Trophoblast cell (in vitro differentiated cells and primary cell): ENCODE data around the gene NTF4.
A peak's percentile ranks its signal among the peaks of the same experiment; 100 is the strongest.
"Not testable (repeated sequence)": the region's sequence is repeated elsewhere in the genome, so short reads cannot be mapped to it uniquely, and the experiment has no call there.

Experiments
- DNase-seq, 2 donors: peaks; one replicate each; pipeline ENCODE4 v3.0.0-alpha.2; 2016
- H2AFZ ChIP-seq: 2 replicates; pipeline ENCODE4 v1.6.1; 2013; ENCODE audit warnings: low read length, moderate library complexity, mild to moderate bottlenecking; ENCODE audit not compliant: insufficient read depth, poor library complexity
- H2AK5ac ChIP-seq: 2 replicates; pipeline ENCODE4 v1.6.1; 2013; ENCODE audit warnings: mild to moderate bottlenecking, low read length
- H2BK120ac ChIP-seq: 2 replicates; pipeline ENCODE4 v1.6.1; 2013; ENCODE audit warnings: low read length, mild to moderate bottlenecking, moderate library complexity; ENCODE audit not compliant: insufficient read depth, poor library complexity
- H2BK12ac ChIP-seq: 2 replicates; pipeline ENCODE4 v1.6.1; 2013; ENCODE audit warnings: mild to moderate bottlenecking, low read length, moderate library complexity
- H2BK5ac ChIP-seq: 2 replicates; pipeline ENCODE4 v1.6.1; 2013; ENCODE audit warnings: low read length, low read depth, moderate library complexity, mild to moderate bottlenecking; ENCODE audit not compliant: poor library complexity
- H3K14ac ChIP-seq: 2 replicates; pipeline ENCODE4 v1.6.1; 2013; ENCODE audit warnings: mild to moderate bottlenecking, low read length
- H3K18ac ChIP-seq: 2 replicates; pipeline ENCODE4 v1.6.1; 2013; ENCODE audit warnings: mild to moderate bottlenecking, low read length
- H3K23ac ChIP-seq: 2 replicates; pipeline ENCODE4 v1.6.1; 2013; ENCODE audit warnings: low read length
- H3K27ac ChIP-seq: 2 replicates; pipeline ENCODE4 v1.5.1; 2013; ENCODE audit warnings: low read depth, mild to moderate bottlenecking, inconsistent platforms, low read length, moderate library complexity
- H3K27me3 ChIP-seq: 2 replicates; pipeline ENCODE4 v1.6.1; 2013; ENCODE audit warnings: inconsistent platforms, mild to moderate bottlenecking, low read length, moderate library complexity; ENCODE audit not compliant: insufficient read depth
- H3K36me3 ChIP-seq, 2 experiments: 1 replicate in 1 of 2; 2 replicates in 1 of 2; pipeline ENCODE4 v1.6.1; 2013; ENCODE audit warnings: low read length in 2 of 2, mild to moderate bottlenecking in 2 of 2, moderate library complexity in 1 of 2; ENCODE audit not compliant: insufficient read depth in 2 of 2, control insufficient read depth in 1 of 2
- H3K4ac ChIP-seq: 2 replicates; pipeline ENCODE4 v1.6.1; 2013; ENCODE audit warnings: low read depth, mild to moderate bottlenecking, low read length, moderate library complexity
- H3K4me1 ChIP-seq, 2 experiments: 1 replicate in 1 of 2; 2 replicates in 1 of 2; pipeline ENCODE4 v1.6.1; 2013; ENCODE audit warnings: low read length in 2 of 2, mild to moderate bottlenecking in 2 of 2, moderate library complexity in 1 of 2; ENCODE audit not compliant: insufficient read depth in 2 of 2, control insufficient read depth in 1 of 2
- H3K4me2 ChIP-seq: 2 replicates; pipeline ENCODE4 v1.6.1; 2013; ENCODE audit warnings: inconsistent platforms, mild to moderate bottlenecking, low read length, moderate library complexity
- H3K4me3 ChIP-seq: 2 replicates; pipeline ENCODE4 v1.5.1; 2013; ENCODE audit warnings: mild to moderate bottlenecking, low read depth, low read length, inconsistent platforms
- H3K79me1 ChIP-seq: one replicate; pipeline ENCODE4 v1.6.1; 2013; ENCODE audit warnings: low read length
- H3K79me2 ChIP-seq: 2 replicates; pipeline ENCODE4 v1.6.1; 2013; ENCODE audit warnings: low read length, mild to moderate bottlenecking; ENCODE audit not compliant: control insufficient read depth, insufficient read depth, poor library complexity
- H3K9ac ChIP-seq: 2 replicates; pipeline ENCODE4 v1.6.1; 2013; ENCODE audit warnings: mild to moderate bottlenecking, low read length
- H3K9me3 ChIP-seq: 2 replicates; pipeline ENCODE4 v1.6.1; 2013; ENCODE audit warnings: low read depth, mild to moderate bottlenecking, control low read depth, inconsistent platforms, low read length; ENCODE audit not compliant: insufficient read depth
- H4K12ac ChIP-seq: 2 replicates; pipeline ENCODE4 v1.6.1; 2013; ENCODE audit warnings: low read depth, mild to moderate bottlenecking, low read length, moderate library complexity
- H4K8ac ChIP-seq: 2 replicates; pipeline ENCODE4 v1.6.1; 2013; ENCODE audit warnings: low read depth, mild to moderate bottlenecking, low read length, moderate library complexity
- H4K91ac ChIP-seq: one replicate; pipeline ENCODE4 v1.6.1; 2013; ENCODE audit warnings: low read depth, mild to moderate bottlenecking, low read length, moderate library complexity
- WGBS: extraction: QIAGEN DNeasy Blood & Tissue Kit; methylation state at CpG from one replicate; pipeline ENCODE4 v1.1.7; 2013; ENCODE audit warnings: missing lambda C conversion rate; ENCODE audit not compliant: insufficient read length, insufficient coverage; ENCODE audit errors: extremely low coverage; 5-methylcytosine and 5-hydroxymethylcytosine counted together

NTF4 gene

GRCh38 chr19:49036815-49037214, 27.8 kb downstream of the NTF4 start, which contains the start of gene CGB1:
CGB1 (minus strand) TSS chr19:49036895; CDS start chr19:49036711, 184 bp downstream.
- WGBS, result no CpG with 5 or more reads among the region's 18 CpGs
- H3K4me1 ChIP-seq, H4K8ac ChIP-seq, H3K23ac ChIP-seq, H3K18ac ChIP-seq, H4K91ac ChIP-seq, H2BK5ac ChIP-seq, H3K36me3 ChIP-seq, H3K14ac ChIP-seq, H3K27me3 ChIP-seq, H3K79me2 ChIP-seq, H3K79me1 ChIP-seq, H3K4ac ChIP-seq, H2BK12ac ChIP-seq, H4K12ac ChIP-seq, H3K27ac ChIP-seq, H3K9me3 ChIP-seq, H2AFZ ChIP-seq, H2BK120ac ChIP-seq, H2AK5ac ChIP-seq, H3K4me2 ChIP-seq, H3K4me3 ChIP-seq, H3K9ac ChIP-seq: not testable (repeated sequence)
- DNase-seq, result peak in 1 of 2 donors; percentile 36

- not testable (repeated sequence) for H3K18ac ChIP-seq, H2BK120ac ChIP-seq, H2AFZ ChIP-seq, H2BK5ac ChIP-seq, H3K4ac ChIP-seq, H3K14ac ChIP-seq, H2AK5ac ChIP-seq, H3K79me1 ChIP-seq, DNase-seq, H4K91ac ChIP-seq, H3K9ac ChIP-seq, H3K36me3 ChIP-seq, H3K4me1 ChIP-seq, H2BK12ac ChIP-seq, H3K27ac ChIP-seq, H3K27me3 ChIP-seq, H3K9me3 ChIP-seq, H4K8ac ChIP-seq, H3K4me2 ChIP-seq, H3K4me3 ChIP-seq, H3K79me2 ChIP-seq, H4K12ac ChIP-seq, H3K23ac ChIP-seq
- no CpG with 5 or more reads among the region's 28 CpGs for WGBS
Observed at GRCh38 chr19:49031642-49032301, 32.8 kb downstream of the NTF4 start, which contains the start of gene CGB2. CGB2 (plus strand) TSS chr19:49031890; CDS start chr19:49032096, 206 bp downstream.

GRCh38 chr19:49030323-49030722, 34.3 kb downstream of the NTF4 start:
- not testable (repeated sequence) for H3K9ac ChIP-seq, H4K8ac ChIP-seq, H2BK5ac ChIP-seq, H3K18ac ChIP-seq, H3K14ac ChIP-seq, H2BK12ac ChIP-seq, H3K79me1 ChIP-seq, H3K27ac ChIP-seq, H4K12ac ChIP-seq, H3K4me3 ChIP-seq, H3K36me3 ChIP-seq, H3K79me2 ChIP-seq, H2BK120ac ChIP-seq, DNase-seq, H3K4me1 ChIP-seq, H4K91ac ChIP-seq, H2AK5ac ChIP-seq, H3K27me3 ChIP-seq, H3K23ac ChIP-seq, H3K4me2 ChIP-seq, H3K4ac ChIP-seq, H3K9me3 ChIP-seq, H2AFZ ChIP-seq
- WGBS, result no CpG with 5 or more reads among the region's 8 CpGs

- not testable (repeated sequence) for H3K23ac ChIP-seq, H3K27ac ChIP-seq, H3K4me2 ChIP-seq, H3K18ac ChIP-seq, H3K4ac ChIP-seq, H3K4me3 ChIP-seq, H3K9me3 ChIP-seq, H3K79me1 ChIP-seq, H3K9ac ChIP-seq, H3K79me2 ChIP-seq, DNase-seq, H4K91ac ChIP-seq, H4K8ac ChIP-seq, H2BK5ac ChIP-seq, H2AK5ac ChIP-seq, H2AFZ ChIP-seq, H4K12ac ChIP-seq, H3K4me1 ChIP-seq, H3K36me3 ChIP-seq, H2BK120ac ChIP-seq, H2BK12ac ChIP-seq, H3K27me3 ChIP-seq, H3K14ac ChIP-seq
- no CpG with 5 or more reads among the region's 14 CpGs for WGBS
Observed at GRCh38 chr19:49029749-49030148, 34.9 kb downstream of the NTF4 start.
